HUES6 (cell line): ENCODE data around the gene VPS13D.

Experiments used
- H3K27ac ChIP-seq: 2 replicates; pipeline ENCODE4 v1.7.0; 2013; ENCODE audit warnings: low read depth, mild to moderate bottlenecking, low read length, inconsistent platforms
- H3K27me3 ChIP-seq: 2 replicates; pipeline ENCODE4 v1.6.1; 2013; ENCODE audit warnings: low read length; ENCODE audit not compliant: control insufficient read depth, insufficient read depth
- H3K36me3 ChIP-seq: 2 replicates; pipeline ENCODE4 v1.6.1; 2013; ENCODE audit warnings: low read length; ENCODE audit not compliant: control insufficient read depth, insufficient read depth
- H3K4me1 ChIP-seq: 2 replicates; pipeline ENCODE4 v1.6.1; 2013; ENCODE audit warnings: low read length; ENCODE audit not compliant: control insufficient read depth, insufficient read depth
- H3K4me3 ChIP-seq: 2 replicates; pipeline ENCODE4 v1.5.1; 2013; ENCODE audit warnings: low read depth, low read length
- H3K9ac ChIP-seq: one replicate; pipeline ENCODE4 v1.6.1; 2013; ENCODE audit warnings: mild to moderate bottlenecking, low read length
- H3K9me3 ChIP-seq: 2 replicates; pipeline ENCODE4 v1.6.1; 2013; ENCODE audit warnings: low read depth, low read length; ENCODE audit not compliant: control insufficient read depth, insufficient read depth

Gene VPS13D

DNA sequence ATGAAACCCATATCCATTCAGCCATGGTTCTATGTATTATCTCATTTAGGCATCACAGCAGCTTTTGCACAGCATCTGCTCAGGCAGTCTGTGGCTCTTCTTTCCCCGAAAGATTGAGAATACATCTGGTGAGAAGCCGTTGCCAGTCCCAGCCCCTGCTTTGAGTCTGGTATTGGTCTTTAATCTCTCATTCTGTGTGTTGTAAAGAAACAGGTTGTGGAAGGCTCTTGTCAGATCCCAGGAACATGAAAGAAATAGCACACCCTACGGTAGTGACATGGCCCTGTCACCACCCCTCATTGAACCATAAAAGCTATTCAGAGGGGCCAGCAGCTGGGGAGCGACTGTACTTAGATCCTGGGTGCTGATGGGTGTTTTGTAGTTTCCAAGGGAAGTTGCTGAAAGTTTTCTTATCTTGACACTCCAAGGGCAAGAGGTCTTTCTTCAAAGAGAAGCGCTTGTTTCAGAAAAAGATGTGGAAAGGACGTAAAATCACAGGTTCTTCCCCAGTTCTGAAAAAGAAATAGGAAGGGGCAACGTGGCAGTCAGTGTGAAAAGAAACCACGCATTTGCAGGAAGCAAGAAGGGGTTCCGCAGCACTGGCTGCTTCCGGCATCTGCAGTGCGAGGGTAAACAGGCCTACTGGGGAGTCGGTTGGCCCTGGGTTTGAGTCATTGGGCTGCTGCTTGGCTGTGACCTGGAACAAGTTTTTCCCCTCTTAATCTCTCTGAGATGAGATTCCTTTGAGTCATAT, 243.1 kb downstream of the VPS13D start:
- peaks cover 26% of the 10 kb centered on the region for H3K9me3 ChIP-seq
- no peaks in the 10 kb centered on the region for H3K27me3 ChIP-seq
- H3K4me3 ChIP-seq, result no peak overlapping the region
- H3K9ac ChIP-seq, result no peak overlapping the region
- H3K36me3 ChIP-seq, result peaks cover 14% of the 10 kb centered on the region
- H3K27ac ChIP-seq, result no peak overlapping the region
- 0 out of 2 replicates have a peak, but pooled peaks cover under 1% of the 10 kb centered on the region for H3K4me1 ChIP-seq

DNA sequence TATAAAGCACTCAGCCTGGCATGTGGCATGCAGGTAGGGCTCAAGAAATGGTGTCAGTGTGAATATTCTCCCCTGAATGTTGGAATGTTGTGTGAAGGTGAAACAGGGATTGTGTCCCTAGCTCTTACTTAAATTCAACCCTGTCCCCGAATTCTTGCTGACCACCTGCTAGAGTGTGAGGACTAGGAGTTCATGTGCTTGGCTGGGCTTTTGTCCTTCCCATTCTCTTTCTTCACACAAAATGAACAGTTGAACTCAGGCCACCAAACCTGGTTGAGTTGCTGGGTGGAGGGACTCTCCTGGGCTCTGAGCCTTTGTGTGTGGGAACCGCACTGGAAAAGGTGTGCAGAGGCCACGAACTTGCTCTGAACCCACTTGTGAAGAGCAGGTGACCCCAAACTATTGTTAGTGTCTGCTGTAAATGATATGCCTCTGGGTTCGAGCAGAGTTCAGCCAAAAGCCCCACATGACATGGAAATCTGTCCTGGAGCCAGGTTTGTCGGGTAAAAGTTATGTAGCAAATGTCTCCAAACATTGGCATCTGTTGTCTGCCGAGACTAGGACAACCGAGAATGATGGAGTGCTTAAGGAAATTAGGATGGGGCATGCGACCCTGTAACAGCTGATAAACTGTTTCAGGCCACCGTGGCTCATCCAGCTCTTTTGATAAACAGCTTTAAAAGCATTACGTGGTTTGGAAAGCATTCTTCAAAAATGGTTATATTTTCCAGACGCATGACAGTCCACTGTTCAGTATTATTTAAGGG, 243.9 kb downstream of the VPS13D start:
- H3K9ac ChIP-seq, result no peak overlapping the region
- peaks cover 26% of the 10 kb centered on the region for H3K9me3 ChIP-seq
- peaks cover 9% of the 10 kb centered on the region; the same call in 1 of the 2 replicates for H3K4me1 ChIP-seq
- no peak overlapping the region for H3K27ac ChIP-seq
- no peaks in the 10 kb centered on the region for H3K27me3 ChIP-seq
- H3K36me3 ChIP-seq, result peaks cover 14% of the 10 kb centered on the region
- H3K4me3 ChIP-seq, result no peak overlapping the region

DNA sequence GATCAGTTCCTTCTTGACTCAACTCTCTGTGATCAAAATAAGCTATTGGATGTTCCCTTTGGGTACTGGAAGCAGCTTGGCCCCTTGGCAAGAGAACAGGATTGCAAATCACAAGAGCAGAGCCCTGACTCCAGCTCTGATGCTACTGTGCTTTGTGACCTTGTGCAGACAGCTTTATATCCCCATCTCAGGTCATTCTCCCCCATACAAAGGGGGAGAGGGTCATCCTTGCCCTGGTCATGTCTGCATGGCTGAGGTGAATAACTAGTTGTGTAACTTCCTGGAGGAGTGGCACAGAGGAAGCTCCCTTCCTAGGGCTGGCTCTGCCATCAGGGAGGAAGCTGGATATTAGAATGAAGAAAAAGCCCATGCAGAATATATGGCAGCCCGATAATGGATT, 245.3 kb downstream of the VPS13D start:
- Histone ChIP-seq H3K4me3 (no peak overlapping the region), H3K36me3 (peaks cover 14% of the 10 kb centered on the region), H3K9ac (no peak overlapping the region), H3K27me3 (no peaks in the 10 kb centered on the region), H3K9me3 (peaks cover 26% of the 10 kb centered on the region), H3K27ac (no peak overlapping the region), H3K4me1 (peaks cover 11% of the 10 kb centered on the region; the same call in 1 of the 2 replicates)

DNA sequence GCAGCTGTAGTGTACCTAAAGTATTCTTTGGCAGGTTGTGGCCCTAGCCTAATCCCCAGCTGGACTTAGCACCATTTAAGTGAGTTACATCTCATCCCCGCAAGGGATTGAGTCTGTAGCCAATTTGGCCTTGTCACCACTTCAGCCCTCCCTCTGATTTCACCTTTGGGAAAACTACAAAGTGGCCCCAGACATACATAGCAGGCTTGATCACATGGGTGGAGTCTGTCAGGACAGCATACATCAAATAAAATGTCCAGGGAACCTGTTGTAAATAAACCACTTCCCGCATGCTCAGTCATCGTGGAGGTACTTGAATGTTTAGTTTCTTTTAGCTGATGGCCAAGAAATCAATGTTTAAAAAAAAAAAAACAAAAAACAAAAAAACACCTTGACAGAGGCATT, 245.7 kb downstream of the VPS13D start:
- H3K36me3 ChIP-seq, result peaks cover 14% of the 10 kb centered on the region
- H3K27me3 ChIP-seq, result no peaks in the 10 kb centered on the region
- H3K4me1 ChIP-seq, result peaks cover 11% of the 10 kb centered on the region; the same call in 1 of the 2 replicates
- no peak overlapping the region for H3K9ac ChIP-seq
- no peak overlapping the region for H3K4me3 ChIP-seq
- peaks cover 26% of the 10 kb centered on the region for H3K9me3 ChIP-seq
- no peak overlapping the region for H3K27ac ChIP-seq

DNA sequence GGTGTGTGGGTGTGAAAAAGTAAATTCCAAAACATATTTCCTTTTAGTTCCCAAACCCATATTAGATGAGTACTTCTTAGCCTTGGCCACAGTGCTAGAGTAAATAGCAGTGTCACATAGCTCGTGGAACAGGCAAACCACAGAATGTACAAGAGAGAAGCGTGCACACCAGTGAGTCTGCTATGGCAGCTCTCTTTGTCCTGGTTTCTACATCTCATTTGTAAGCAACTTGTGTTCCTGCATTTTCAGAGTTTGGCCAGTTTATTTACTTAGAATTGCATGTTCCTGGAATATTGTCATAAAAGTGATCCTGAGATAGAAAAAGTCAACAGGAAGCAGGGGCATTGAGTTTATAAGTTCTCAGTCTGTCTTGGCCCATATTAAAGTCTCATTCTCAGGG, 246.1 kb downstream of the VPS13D start:
- Histone ChIP-seq H3K4me3 (no peak overlapping the region), H3K27ac (no peak overlapping the region), H3K36me3 (peaks cover 14% of the 10 kb centered on the region), H3K9me3 (peaks cover 26% of the 10 kb centered on the region), H3K27me3 (no peaks in the 10 kb centered on the region), H3K4me1 (peaks cover 16% of the 10 kb centered on the region), H3K9ac (no peak overlapping the region)

DNA sequence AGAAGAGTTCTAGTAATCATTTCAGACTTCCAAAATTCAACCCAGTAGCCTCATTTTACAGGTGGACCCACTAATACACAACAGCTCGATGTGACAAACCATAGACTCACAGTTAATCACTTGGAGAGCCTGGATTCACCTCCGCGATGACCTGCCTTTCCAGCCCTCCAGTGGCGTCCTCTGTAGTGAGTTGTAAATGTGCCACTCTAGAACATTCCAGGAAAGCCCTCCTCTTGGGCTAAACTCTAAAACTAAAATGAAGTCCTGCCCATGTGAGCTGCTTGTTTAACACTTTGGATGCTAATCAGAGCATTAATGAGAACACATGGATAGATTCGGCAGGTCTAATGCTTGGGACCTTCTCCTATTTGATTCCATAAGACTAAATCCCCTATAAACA, 247.5 kb downstream of the VPS13D start:
- Histone ChIP-seq H3K27ac (no peak overlapping the region), H3K4me1 (peaks cover 18% of the 10 kb centered on the region), H3K27me3 (no peaks in the 10 kb centered on the region), H3K36me3 (peaks cover 14% of the 10 kb centered on the region), H3K9ac (no peak overlapping the region), H3K9me3 (peaks cover 26% of the 10 kb centered on the region), H3K4me3 (no peak overlapping the region)

DNA sequence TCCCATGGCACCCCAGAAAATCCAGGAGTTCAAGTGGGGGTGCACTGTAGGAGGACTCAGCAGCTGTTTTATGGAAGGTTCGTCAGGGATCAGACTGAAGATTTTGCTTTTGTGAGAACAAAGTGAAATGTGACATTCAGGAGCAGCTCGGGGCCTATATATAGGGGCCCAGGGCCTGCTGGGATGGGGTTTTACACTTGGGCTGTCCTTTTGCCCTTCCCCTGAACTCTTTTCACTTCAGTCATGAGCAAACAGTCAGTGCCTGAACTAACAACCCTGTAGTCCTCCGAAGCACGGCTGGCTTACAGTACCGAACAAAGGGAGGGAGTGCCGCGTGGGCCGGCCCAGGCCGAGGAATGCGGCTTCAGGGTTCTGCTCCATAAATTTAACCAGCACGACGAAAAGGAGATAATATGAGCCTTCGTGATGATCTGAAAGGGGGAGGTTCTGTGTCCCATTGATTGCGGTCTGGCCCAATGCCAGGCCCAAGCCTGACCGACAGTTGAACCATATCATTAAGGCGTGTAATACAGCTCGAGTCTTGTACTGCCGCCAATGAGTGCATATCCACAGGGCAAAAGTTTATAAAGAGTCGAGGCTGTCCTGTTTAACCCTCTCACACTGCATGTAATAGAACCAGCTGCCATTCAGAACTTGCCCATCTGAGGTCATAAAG, 248.2 kb downstream of the VPS13D start:
- Histone ChIP-seq H3K27ac (no peak overlapping the region), H3K4me1 (peaks cover 18% of the 10 kb centered on the region), H3K9me3 (peaks cover 21% of the 10 kb centered on the region), H3K9ac (no peak overlapping the region), H3K27me3 (no peaks in the 10 kb centered on the region), H3K4me3 (no peak overlapping the region), H3K36me3 (peaks cover 14% of the 10 kb centered on the region)

DNA sequence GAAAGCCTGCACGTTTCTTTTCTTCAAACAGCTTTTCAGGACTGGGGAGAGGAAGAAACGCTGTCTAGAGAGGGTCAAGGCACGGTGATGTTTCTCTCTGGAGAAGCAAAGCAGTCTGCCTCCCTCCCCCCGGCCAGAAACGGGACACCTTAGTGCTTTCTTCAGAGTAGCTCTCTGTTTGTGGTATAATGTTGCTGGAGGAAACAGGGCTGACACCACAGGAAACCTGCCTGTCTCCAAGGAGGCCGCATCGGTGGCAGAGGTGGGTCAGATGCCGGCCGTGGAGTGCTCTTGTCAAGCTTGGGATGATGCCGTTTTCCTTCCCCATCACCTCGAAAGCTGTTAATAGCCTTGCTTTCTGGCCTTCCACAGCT, 248.8 kb downstream of the VPS13D start:
- Histone ChIP-seq H3K4me3 (no peak overlapping the region), H3K9ac (no peak overlapping the region)

DNA sequence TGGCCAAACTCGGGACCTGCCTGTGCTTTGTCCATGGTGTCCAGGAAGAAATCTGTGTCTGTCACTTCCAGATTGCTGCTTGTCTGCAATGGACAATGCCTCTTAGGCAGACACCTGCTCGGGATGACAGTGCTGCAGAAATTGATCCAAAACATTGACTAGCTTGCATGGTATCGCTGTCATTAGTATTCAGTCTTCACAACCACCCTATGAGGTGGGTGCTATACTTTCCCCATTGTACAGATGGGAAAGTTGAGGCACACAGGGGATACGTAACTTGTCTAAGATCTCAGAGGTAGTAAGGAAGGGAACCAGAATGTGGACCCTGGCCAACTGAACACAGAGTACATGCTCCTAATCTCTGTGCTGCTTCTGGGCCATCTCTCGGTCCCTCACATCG, 249.5 kb downstream of the VPS13D start:
- H3K27ac ChIP-seq, result no peak overlapping the region
- no peak overlapping the region for H3K9ac ChIP-seq
- H3K4me1 ChIP-seq, result peaks cover 18% of the 10 kb centered on the region

More for the DNA sequence above, 248.8 kb downstream of the VPS13D start:
- peaks cover 16% of the 10 kb centered on the region for H3K9me3 ChIP-seq
- no peak overlapping the region for H3K27ac ChIP-seq
- H3K27me3 ChIP-seq, result no peaks in the 10 kb centered on the region
- H3K4me1 ChIP-seq, result peaks cover 18% of the 10 kb centered on the region
- H3K36me3 ChIP-seq, result peaks cover 10% of the 10 kb centered on the region

DNA sequence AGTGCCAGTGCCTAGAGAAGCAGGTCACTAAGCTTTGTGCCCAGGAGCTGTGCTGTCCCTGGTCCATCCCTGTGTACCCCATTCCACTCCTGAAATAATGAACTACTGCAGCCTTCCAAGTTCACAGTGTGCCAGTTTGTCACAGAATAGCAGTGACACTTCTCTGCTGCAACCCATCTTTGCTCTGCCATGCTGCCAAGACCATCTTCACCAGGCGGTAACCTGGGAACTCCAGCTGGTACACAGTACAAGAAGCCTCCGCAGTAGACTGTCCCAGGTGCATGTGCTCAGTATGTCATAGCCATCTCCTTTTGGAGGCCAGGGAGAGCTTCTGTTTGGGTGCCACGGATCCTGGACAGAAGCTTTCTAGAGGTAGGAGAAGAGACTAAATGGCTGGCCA, 250.2 kb downstream of the VPS13D start:
- H3K27ac ChIP-seq, result no peak overlapping the region
- H3K9ac ChIP-seq, result no peak overlapping the region

More for the DNA sequence above, 249.5 kb downstream of the VPS13D start:
- no peaks in the 10 kb centered on the region for H3K27me3 ChIP-seq
- peaks cover 5% of the 10 kb centered on the region; the same call in 1 of the 2 replicates for H3K36me3 ChIP-seq
- peaks cover 9% of the 10 kb centered on the region; the same call in 1 of the 2 replicates for H3K9me3 ChIP-seq
- H3K4me3 ChIP-seq, result no peak overlapping the region

More for the DNA sequence above, 250.2 kb downstream of the VPS13D start:
- Histone ChIP-seq H3K4me3 (no peak overlapping the region), H3K4me1 (peaks cover 18% of the 10 kb centered on the region), H3K36me3 (peaks cover 2% of the 10 kb centered on the region; the same call in 1 of the 2 replicates), H3K9me3 (peaks cover 2% of the 10 kb centered on the region; the same call in 1 of the 2 replicates), H3K27me3 (no peaks in the 10 kb centered on the region)
